Stromal cell of bone marrow (primary cell): ENCODE data around the gene SSR2.

Experiments used
- DNase-seq: peaks from one replicate; pipeline ENCODE4 v3.0.0-alpha.2; 2012; ENCODE audit warnings: low read depth

SSR2 gene

GRCh38 chr1:155973723-155974122, 47.0 kb downstream of the SSR2 start:
- no peak for DNase-seq

GRCh38 chr1:155971910-155972809, 48.6 kb downstream of the SSR2 start:
- no peak for DNase-seq

- peak; percentile 74 for DNase-seq
These were observed 50.1 kb downstream of the SSR2 start for GRCh38 chr1:155970531-155971167.

GRCh38 chr1:155969377-155969791, 51.4 kb downstream of the SSR2 start:
- DNase-seq: no peak

GRCh38 chr1:155968670-155969069, 52.1 kb downstream of the SSR2 start:
- DNase-seq: no peak

- DNase-seq: no peak
These were observed 52.7 kb downstream of the SSR2 start for GRCh38 chr1:155968051-155968400.

- DNase-seq: no peak
These were observed 53.3 kb downstream of the SSR2 start for GRCh38 chr1:155967341-155968050.

GRCh38 chr1:155966750-155967149, 54.0 kb downstream of the SSR2 start:
- no peak for DNase-seq

GRCh38 chr1:155966135-155966534, 54.6 kb downstream of the SSR2 start:
- no peak for DNase-seq

- no peak for DNase-seq
These were observed 56.6 kb downstream of the SSR2 start for GRCh38 chr1:155964193-155964592.

GRCh38 chr1:155962599-155963211, 58.0 kb downstream of the SSR2 start:
- no peak for DNase-seq

- DNase-seq: peak; percentile 90
These were observed 58.8 kb downstream of the SSR2 start for GRCh38 chr1:155961937-155962336.

GRCh38 chr1:155960081-155960745, 60.5 kb downstream of the SSR2 start:
- DNase-seq: no peak
